SK-N-SH (cell line): ENCODE data around the gene PRXL2B. TPM values are rescaled to one million over a fixed set of nuclear protein-coding genes. Genes with fewer than 3 reads are reported as not detected.

ENCODE experiments used
- CTCF ChIA-PET: fragments of 300-600, 350-600 bp; formaldehyde crosslinking; extraction: SDS; loops from one replicate; lab custom pipeline; 2021; lab: Yijun Ruan, JAX
- POLR2A ChIA-PET: fragments of 350-600 bp; sonication (Branson Sonifier 250); formaldehyde crosslinking; extraction: SDS; loops from one replicate; lab custom pipeline; 2020; ENCODE audit warnings: antibody characterized with exemption, inconsistent platforms; lab: Yijun Ruan, JAX
- DNase-seq: peaks from one replicate; pipeline ENCODE4 v3.0.0; 2012
- H2AFZ ChIP-seq: fragments of 200-600 bp; sonication (generic); 2 replicates; pipeline ENCODE4 v1.8.1; 2016; ENCODE audit warnings: antibody characterized with exemption, mild to moderate bottlenecking, low read depth
- H3F3A ChIP-seq: fragments of 200-600 bp; sonication (generic); replicated peaks from 2 replicates; pipeline ENCODE3; 2016; ENCODE audit warnings: antibody characterized with exemption, mild to moderate bottlenecking; ENCODE audit not compliant: insufficient read depth
- H3K27ac ChIP-seq, 2 experiments: fragments of 200-500 bp in 1 of 2; fragments of 200-600 bp in 1 of 2; sonication (Bioruptor generic) in 1 of 2; sonication (generic), shearing (Covaris generic) in 1 of 2; 2 replicates each; pipeline versions ENCODE4 v1.5.1 to v1.6.1; 2014 to 2016; ENCODE audit warnings: low read depth in 2 of 2, inconsistent platforms in 1 of 2, low read length in 1 of 2, mild to moderate bottlenecking in 1 of 2, mixed read lengths in 1 of 2
- H3K27me3 ChIP-seq: fragments of 200-600 bp; sonication (generic), shearing (Covaris generic); 2 replicates; pipeline ENCODE4 v1.6.1; 2016; ENCODE audit warnings: mixed run types; ENCODE audit not compliant: insufficient read depth
- H3K36me3 ChIP-seq, 2 experiments: fragments of 200-500 bp in 1 of 2; fragments of 200-600 bp in 1 of 2; sonication (Bioruptor generic) in 1 of 2; sonication (generic) in 1 of 2; replicated peaks in 1 of 2; 2 replicates each; pipeline versions ENCODE3 to v1.5.1; 2014 to 2016; ENCODE audit warnings: low read length in 1 of 2, mild to moderate bottlenecking in 1 of 2; ENCODE audit not compliant: insufficient read depth in 2 of 2, control insufficient read depth in 1 of 2
- H3K4me1 ChIP-seq, 2 experiments: fragments of 200-500 bp in 1 of 2; fragments of 200-600 bp in 1 of 2; sonication (Bioruptor generic) in 1 of 2; sonication (generic), shearing (Covaris generic) in 1 of 2; 2 replicates each; pipeline versions ENCODE4 v1.5.1 to v1.6.1; 2014 to 2016; ENCODE audit warnings: low read depth in 1 of 2, low read length in 1 of 2, mixed run types in 1 of 2; ENCODE audit not compliant: insufficient read depth in 2 of 2, control insufficient read depth in 1 of 2
- H3K4me2 ChIP-seq: fragments of 200-600 bp; sonication (generic), shearing (Covaris generic); 2 replicates; pipeline ENCODE4 v1.6.1; 2017; ENCODE audit warnings: mixed run types
- H3K4me3 ChIP-seq, 2 experiments: fragments of 200-500 bp in 1 of 2; fragments of 200-600 bp in 1 of 2; sonication (Bioruptor generic) in 1 of 2; sonication (generic), shearing (Covaris generic) in 1 of 2; 2 replicates each; pipeline versions ENCODE4 v1.5.1 to v1.8.1; 2014 to 2016; ENCODE audit warnings: low read depth in 2 of 2, inconsistent platforms in 1 of 2, low read length in 1 of 2, mild to moderate bottlenecking in 1 of 2, mixed read lengths in 1 of 2, moderate library complexity in 1 of 2
- H3K79me2 ChIP-seq: fragments of 200-600 bp; sonication (generic); 2 replicates; pipeline ENCODE4 v1.8.1; 2017; ENCODE audit warnings: mild to moderate bottlenecking; ENCODE audit not compliant: insufficient read depth
- H3K9ac ChIP-seq: fragments of 200-600 bp; sonication (generic); 2 replicates; pipeline ENCODE4 v1.6.1; 2017; ENCODE audit warnings: mixed run types
- H3K9me2 ChIP-seq: fragments of 200-600 bp; sonication (generic); 2 replicates; pipeline ENCODE4 v1.6.1; 2017; ENCODE audit warnings: mixed run types
- H3K9me3 ChIP-seq: fragments of 200-600 bp; sonication (generic); 2 replicates; pipeline ENCODE4 v1.6.1; 2017; ENCODE audit warnings: mixed run types, mild to moderate bottlenecking, moderate library complexity
- H4K20me1 ChIP-seq: fragments of 200-600 bp; sonication (generic); 2 replicates; pipeline ENCODE4 v1.6.1; 2017; ENCODE audit warnings: mild to moderate bottlenecking, mixed run types; ENCODE audit not compliant: insufficient read depth
- CHD2 ChIP-seq: fragments of 150-350 bp; IDR thresholded peaks from 2 replicates; pipeline ENCODE4 v1.6.1; 2018; ENCODE audit warnings: low read length; ENCODE audit not compliant: partially characterized antibody
- CTCF ChIP-seq: fragments of 200-600 bp; sonication (generic); IDR thresholded peaks from 2 replicates; pipeline ENCODE4 v1.6.1; 2017; ENCODE audit warnings: antibody characterized with exemption, mild to moderate bottlenecking, moderate library complexity
- ELF1 ChIP-seq: IDR thresholded peaks from 2 replicates; pipeline ENCODE4 v1.4.0; 2012
- EP300 ChIP-seq, 2 experiments: IDR thresholded peaks; 2 replicates each; pipeline versions ENCODE4 v1.4.0 to v1.6.1; 2012; ENCODE audit warnings: borderline replicate concordance in 1 of 2, low read depth in 1 of 2, low read length in 1 of 2
- FOSL2 ChIP-seq: IDR thresholded peaks from 2 replicates; pipeline ENCODE4 v1.4.0; 2012; ENCODE audit warnings: low read depth, mild to moderate bottlenecking, moderate library complexity, borderline replicate concordance
- FOXM1 ChIP-seq: IDR thresholded peaks from 2 replicates; pipeline ENCODE4 v1.4.0; 2012; ENCODE audit warnings: low read depth, mild to moderate bottlenecking
- GABPA ChIP-seq: IDR thresholded peaks from 2 replicates; pipeline ENCODE4 v1.4.0; 2012; ENCODE audit warnings: low read depth, mild to moderate bottlenecking
- GATA2 ChIP-seq: sonication (generic); formaldehyde crosslinking; IDR thresholded peaks from 2 replicates; pipeline ENCODE4 v1.5.0; 2020; ENCODE audit warnings: mild to moderate bottlenecking, missing genetic modification reagents
- JUND ChIP-seq: IDR thresholded peaks from 2 replicates; pipeline ENCODE4 v1.4.0; 2012
- MXI1 ChIP-seq: IDR thresholded peaks from 2 replicates; pipeline ENCODE4 v1.6.1; 2012; ENCODE audit warnings: mild to moderate bottlenecking, low read depth, low read length, improper control_type of control experiment
- NFIC ChIP-seq: IDR thresholded peaks from 2 replicates; pipeline ENCODE4 v1.4.0; 2012; ENCODE audit warnings: borderline replicate concordance
- NRF1 ChIP-seq: IDR thresholded peaks from 2 replicates; pipeline ENCODE4 v1.6.1; 2012; ENCODE audit warnings: low read depth, mild to moderate bottlenecking, low read length
- RXRA ChIP-seq: IDR thresholded peaks from 2 replicates; pipeline ENCODE4 v1.4.0; 2012; ENCODE audit warnings: low read depth, mild to moderate bottlenecking, borderline replicate concordance
- TAF1 ChIP-seq: IDR thresholded peaks from 2 replicates; pipeline ENCODE4 v1.6.1; 2012; ENCODE audit warnings: low read depth, mild to moderate bottlenecking, low read length, moderate library complexity, borderline replicate concordance
- TCF12 ChIP-seq: IDR thresholded peaks from 2 replicates; pipeline ENCODE4 v1.4.0; 2012
- WGBS: methylation state at CpG from one replicate; pipeline ENCODE4 v1.1.6; 2017; ENCODE audit warnings: low lambda C conversion rate; 5-methylcytosine and 5-hydroxymethylcytosine counted together
- polyA plus RNA-seq, 3 experiments: library from polyadenylated mRNA; depleted of rRNA; stranded (reverse); fragments of >200 nt; gene quantifications; 2 replicates each; pipeline ENCODE4 v1.2.3, GENCODE V29; 2012
- TF ChIP-seq, protein P1 (sequence below): fragments of 150-350 bp; IDR thresholded peaks from 2 replicates; pipeline ENCODE4 v1.6.1; 2017; ENCODE audit warnings: antibody characterized with exemption, low read length, low read depth, borderline replicate concordance
- TF ChIP-seq, protein P2 (sequence below): IDR thresholded peaks from 2 replicates; pipeline ENCODE4; 2012
- TF ChIP-seq, protein P3 (sequence below): IDR thresholded peaks from 2 replicates; pipeline ENCODE4 v1.4.0; 2012; ENCODE audit warnings: low read depth, borderline replicate concordance

The PRXL2B gene
- polyA plus RNA-seq, 1 of the 3 experiments (the other 2 are of a cell fraction): 33.7 TPM

GRCh38 chr1:2571348-2571747 is 15.2 kb upstream of the PRXL2B start:
- H2AFZ ChIP-seq: no peak overlapping the region
- no peaks in the 10 kb centered on the region for H3K79me2 ChIP-seq
- no peaks in the 10 kb centered on the region for H3F3A ChIP-seq
- ChIA-PET CTCF (interaction anchor here (0.9 to 1.3 kb wide), 2 partner anchors 23 to 215 kb away, joined by 3 to 4 read pairs; no protein-coding TSS in a partner anchor), POLR2A (no interaction called here)
- no peak for DNase-seq
- no peak overlapping the region for H3K9ac ChIP-seq
- H3K27ac ChIP-seq: no peak overlapping the region
- no peaks in the 10 kb centered on the region for H3K4me1 ChIP-seq
- H3K4me3 ChIP-seq: no peak overlapping the region
- H3K36me3 ChIP-seq: no peaks in the 10 kb centered on the region
- no peaks in the 10 kb centered on the region for H3K9me3 ChIP-seq
- no peak overlapping the region for H3K4me2 ChIP-seq
- WGBS: 85% methylated on average over 9 of the region's 9 CpGs
- no peaks in the 10 kb centered on the region for H4K20me1 ChIP-seq
- TF ChIP-seq ELF1 (no peak), NRF1 (no peak), TAF1 (no peak), TCF12 (no peak), RXRA (no peak), GATA2 (CRISPR knock-in tag) (no peak), FOSL2 (no peak), GABPA (no peak), FOXM1 (no peak), CTCF (no peak), EP300 (IDR thresholded peaks at IDR 0.05; ENCODE audit: borderline replicate concordance in 1 of 2, low read depth in 1 of 2, low read length in 1 of 2) (no peak), MXI1 (no peak), CHD2 (no peak), NFIC (no peak), JUND (no peak)
- TF ChIP-seq, protein P1, sequence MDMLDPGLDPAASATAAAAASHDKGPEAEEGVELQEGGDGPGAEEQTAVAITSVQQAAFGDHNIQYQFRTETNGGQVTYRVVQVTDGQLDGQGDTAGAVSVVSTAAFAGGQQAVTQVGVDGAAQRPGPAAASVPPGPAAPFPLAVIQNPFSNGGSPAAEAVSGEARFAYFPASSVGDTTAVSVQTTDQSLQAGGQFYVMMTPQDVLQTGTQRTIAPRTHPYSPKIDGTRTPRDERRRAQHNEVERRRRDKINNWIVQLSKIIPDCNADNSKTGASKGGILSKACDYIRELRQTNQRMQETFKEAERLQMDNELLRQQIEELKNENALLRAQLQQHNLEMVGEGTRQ: no peak
- TF ChIP-seq, protein P2, sequence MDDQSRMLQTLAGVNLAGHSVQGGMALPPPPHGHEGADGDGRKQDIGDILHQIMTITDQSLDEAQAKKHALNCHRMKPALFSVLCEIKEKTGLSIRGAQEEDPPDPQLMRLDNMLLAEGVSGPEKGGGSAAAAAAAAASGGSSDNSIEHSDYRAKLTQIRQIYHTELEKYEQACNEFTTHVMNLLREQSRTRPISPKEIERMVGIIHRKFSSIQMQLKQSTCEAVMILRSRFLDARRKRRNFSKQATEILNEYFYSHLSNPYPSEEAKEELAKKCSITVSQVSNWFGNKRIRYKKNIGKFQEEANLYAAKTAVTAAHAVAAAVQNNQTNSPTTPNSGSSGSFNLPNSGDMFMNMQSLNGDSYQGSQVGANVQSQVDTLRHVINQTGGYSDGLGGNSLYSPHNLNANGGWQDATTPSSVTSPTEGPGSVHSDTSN: no peak
- TF ChIP-seq, protein P3, sequence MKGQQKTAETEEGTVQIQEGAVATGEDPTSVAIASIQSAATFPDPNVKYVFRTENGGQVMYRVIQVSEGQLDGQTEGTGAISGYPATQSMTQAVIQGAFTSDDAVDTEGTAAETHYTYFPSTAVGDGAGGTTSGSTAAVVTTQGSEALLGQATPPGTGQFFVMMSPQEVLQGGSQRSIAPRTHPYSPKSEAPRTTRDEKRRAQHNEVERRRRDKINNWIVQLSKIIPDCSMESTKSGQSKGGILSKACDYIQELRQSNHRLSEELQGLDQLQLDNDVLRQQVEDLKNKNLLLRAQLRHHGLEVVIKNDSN: no peak
- H3K27me3 ChIP-seq: no peaks in the 10 kb centered on the region
- no peaks in the 10 kb centered on the region for H3K9me2 ChIP-seq
